ENCODE measurements around the gene NTN4.

DNA sequence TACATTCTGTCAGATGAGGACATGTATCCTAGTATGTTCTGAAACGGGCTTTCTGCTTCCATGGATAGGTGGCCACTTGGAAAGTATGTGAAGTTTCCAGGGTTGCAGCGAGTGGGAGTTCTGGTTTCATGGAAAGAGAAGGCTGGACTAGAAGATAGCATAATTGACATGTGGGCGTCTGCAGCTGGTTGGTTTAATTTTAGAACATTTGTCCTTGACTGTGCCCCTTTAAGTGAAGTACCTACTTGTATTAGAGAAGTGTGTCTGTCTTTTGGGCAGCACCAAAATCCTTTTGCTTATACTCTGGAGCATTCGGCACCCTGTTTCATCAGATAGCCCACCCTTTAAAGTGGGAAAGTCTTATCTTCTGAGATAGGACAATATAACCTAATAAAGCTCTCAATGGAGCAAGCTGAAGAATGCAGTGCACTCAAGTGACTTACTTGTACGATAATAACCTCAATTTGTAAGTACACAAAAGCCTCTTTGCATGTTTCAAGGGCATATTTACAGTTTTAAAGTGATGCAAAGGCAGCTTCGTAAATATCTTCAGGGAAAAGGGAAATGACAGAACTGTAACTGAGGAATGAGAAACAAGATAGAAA lies 35.2 kb downstream of the NTN4 start:
- TF ChIP-seq, protein P1, sequence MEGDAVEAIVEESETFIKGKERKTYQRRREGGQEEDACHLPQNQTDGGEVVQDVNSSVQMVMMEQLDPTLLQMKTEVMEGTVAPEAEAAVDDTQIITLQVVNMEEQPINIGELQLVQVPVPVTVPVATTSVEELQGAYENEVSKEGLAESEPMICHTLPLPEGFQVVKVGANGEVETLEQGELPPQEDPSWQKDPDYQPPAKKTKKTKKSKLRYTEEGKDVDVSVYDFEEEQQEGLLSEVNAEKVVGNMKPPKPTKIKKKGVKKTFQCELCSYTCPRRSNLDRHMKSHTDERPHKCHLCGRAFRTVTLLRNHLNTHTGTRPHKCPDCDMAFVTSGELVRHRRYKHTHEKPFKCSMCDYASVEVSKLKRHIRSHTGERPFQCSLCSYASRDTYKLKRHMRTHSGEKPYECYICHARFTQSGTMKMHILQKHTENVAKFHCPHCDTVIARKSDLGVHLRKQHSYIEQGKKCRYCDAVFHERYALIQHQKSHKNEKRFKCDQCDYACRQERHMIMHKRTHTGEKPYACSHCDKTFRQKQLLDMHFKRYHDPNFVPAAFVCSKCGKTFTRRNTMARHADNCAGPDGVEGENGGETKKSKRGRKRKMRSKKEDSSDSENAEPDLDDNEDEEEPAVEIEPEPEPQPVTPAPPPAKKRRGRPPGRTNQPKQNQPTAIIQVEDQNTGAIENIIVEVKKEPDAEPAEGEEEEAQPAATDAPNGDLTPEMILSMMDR (IDR thresholded peaks at IDR 0.05 in 2 of 3, conservative IDR thresholded peaks at IDR 0.05 in 1 of 3; ENCODE audit: control insufficient read depth in 2 of 3, extremely low read depth in 1 of 3, insufficient read depth in 1 of 3, low read depth in 3 of 3, low read length in 3 of 3): no peak
- TF ChIP-seq POLR2AphosphoS5 (IDR thresholded peaks at IDR 0.05; ENCODE audit: low read length) (no peak), SMC3 (IDR thresholded peaks at IDR 0.05; ENCODE audit: borderline replicate concordance, low read length) (no peak), E4F1 (IDR thresholded peaks at IDR 0.05; ENCODE audit: borderline replicate concordance, partially characterized antibody) (no peak), POLR2A (IDR thresholded peaks at IDR 0.05; ENCODE audit: low read depth, low read length) (no peak), MYC (IDR thresholded peaks at IDR 0.05; ENCODE audit: insufficient read depth, insufficient read length, insufficient replicate concordance, low read length, severe bottlenecking) (no peak)
- TF ChIP-seq, protein P2, sequence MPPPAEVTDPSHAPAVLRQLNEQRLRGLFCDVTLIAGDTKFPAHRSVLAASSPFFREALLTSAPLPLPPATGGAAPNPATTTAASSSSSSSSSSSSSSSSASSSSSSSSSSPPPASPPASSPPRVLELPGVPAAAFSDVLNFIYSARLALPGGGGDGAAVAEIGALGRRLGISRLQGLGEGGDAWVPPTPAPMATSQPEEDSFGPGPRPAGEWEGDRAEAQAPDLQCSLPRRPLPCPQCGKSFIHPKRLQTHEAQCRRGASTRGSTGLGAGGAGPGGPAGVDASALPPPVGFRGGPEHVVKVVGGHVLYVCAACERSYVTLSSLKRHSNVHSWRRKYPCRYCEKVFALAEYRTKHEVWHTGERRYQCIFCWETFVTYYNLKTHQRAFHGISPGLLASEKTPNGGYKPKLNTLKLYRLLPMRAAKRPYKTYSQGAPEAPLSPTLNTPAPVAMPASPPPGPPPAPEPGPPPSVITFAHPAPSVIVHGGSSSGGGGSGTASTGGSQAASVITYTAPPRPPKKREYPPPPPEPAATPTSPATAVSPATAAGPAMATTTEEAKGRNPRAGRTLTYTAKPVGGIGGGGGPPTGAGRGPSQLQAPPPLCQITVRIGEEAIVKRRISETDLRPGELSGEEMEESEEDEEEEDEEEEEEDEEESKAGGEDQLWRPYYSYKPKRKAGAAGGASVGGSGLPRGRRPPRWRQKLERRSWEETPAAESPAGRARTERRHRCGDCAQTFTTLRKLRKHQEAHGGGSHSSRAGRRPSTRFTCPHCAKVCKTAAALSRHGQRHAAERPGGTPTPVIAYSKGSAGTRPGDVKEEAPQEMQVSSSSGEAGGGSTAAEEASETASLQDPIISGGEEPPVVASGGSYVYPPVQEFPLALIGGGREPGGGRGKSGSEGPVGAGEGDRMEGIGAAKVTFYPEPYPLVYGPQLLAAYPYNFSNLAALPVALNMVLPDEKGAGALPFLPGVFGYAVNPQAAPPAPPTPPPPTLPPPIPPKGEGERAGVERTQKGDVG (CRISPR knock-in tag; IDR thresholded peaks at IDR 0.05): no peak
